H9 (cell line): ENCODE measurements around the gene RUNDC3A. TPM values are rescaled to one million over a fixed set of nuclear protein-coding genes. Genes with fewer than 3 reads are reported as not detected.

Experiments
- DNase-seq: peaks from one replicate; pipeline ENCODE4 v3.0.0-alpha.2; 2017
- H2AFZ ChIP-seq: one replicate; pipeline ENCODE4 v1.6.1; 2013; ENCODE audit warnings: mild to moderate bottlenecking, low read length, control low read depth, moderate library complexity
- H2AK5ac ChIP-seq: 2 replicates; pipeline ENCODE4 v1.6.1; 2013; ENCODE audit warnings: low read length, control low read depth, mixed read lengths; ENCODE audit not compliant: insufficient read length
- H2BK120ac ChIP-seq: one replicate; pipeline ENCODE4 v1.6.1; 2013; ENCODE audit warnings: low read depth, mild to moderate bottlenecking, low read length, control low read depth, inconsistent platforms; ENCODE audit not compliant: poor library complexity, severe bottlenecking
- H2BK12ac ChIP-seq: 2 replicates; pipeline ENCODE4 v1.6.1; 2013; ENCODE audit warnings: low read length, control low read depth, mixed read lengths, low read depth; ENCODE audit not compliant: insufficient read length
- H2BK15ac ChIP-seq: 2 replicates; pipeline ENCODE4 v1.6.1; 2013; ENCODE audit warnings: low read depth, low read length, control low read depth
- H2BK20ac ChIP-seq: one replicate; pipeline ENCODE4 v1.6.1; 2013; ENCODE audit warnings: low read depth, mild to moderate bottlenecking, low read length, control low read depth, inconsistent platforms; ENCODE audit not compliant: poor library complexity, severe bottlenecking
- H2BK5ac ChIP-seq: 2 replicates; pipeline ENCODE4 v1.6.1; 2013; ENCODE audit warnings: low read length, control low read depth, mixed read lengths; ENCODE audit not compliant: insufficient read length
- H3K14ac ChIP-seq: 2 replicates; pipeline ENCODE4 v1.6.1; 2013; ENCODE audit warnings: low read length, control low read depth; ENCODE audit not compliant: insufficient read depth
- H3K18ac ChIP-seq: 2 replicates; pipeline ENCODE4 v1.6.1; 2013; ENCODE audit warnings: low read depth, mild to moderate bottlenecking, mixed read lengths, low read length, control low read depth; ENCODE audit not compliant: insufficient read length
- H3K23ac ChIP-seq: 2 replicates; pipeline ENCODE4 v1.6.1; 2013; ENCODE audit warnings: low read length, control low read depth, mixed read lengths, low read depth; ENCODE audit not compliant: insufficient read length
- H3K23me2 ChIP-seq: 2 replicates; pipeline ENCODE4 v1.6.1; 2013; ENCODE audit warnings: low read depth, mild to moderate bottlenecking, mixed read lengths, low read length, control low read depth; ENCODE audit not compliant: insufficient read length, poor library complexity, severe bottlenecking
- H3K27ac ChIP-seq: 2 replicates; pipeline ENCODE4 v1.5.1; 2013; ENCODE audit warnings: low read length, control low read depth, mixed read lengths, low read depth; ENCODE audit not compliant: insufficient read length
- H3K27me3 ChIP-seq: 2 replicates; pipeline ENCODE4 v1.6.1; 2013; ENCODE audit warnings: low read length, control low read depth, inconsistent platforms; ENCODE audit not compliant: insufficient read depth
- H3K4ac ChIP-seq: 2 replicates; pipeline ENCODE4 v1.6.1; 2013; ENCODE audit warnings: low read depth, mild to moderate bottlenecking, control low read depth, inconsistent platforms, low read length, moderate library complexity
- H3K4me1 ChIP-seq: 2 replicates; pipeline ENCODE4 v1.6.1; 2013; ENCODE audit warnings: low read length, control low read depth, inconsistent platforms; ENCODE audit not compliant: insufficient read depth
- H3K4me2 ChIP-seq: 2 replicates; pipeline ENCODE4 v1.6.1; 2013; ENCODE audit warnings: low read length, control low read depth, mixed read lengths; ENCODE audit not compliant: insufficient read length, insufficient read depth
- H3K56ac ChIP-seq: 2 replicates; pipeline ENCODE4 v1.6.1; 2013; ENCODE audit warnings: low read depth, mild to moderate bottlenecking, mixed read lengths, low read length, control low read depth; ENCODE audit not compliant: insufficient read length
- H3K79me1 ChIP-seq: 2 replicates; pipeline ENCODE4 v1.6.1; 2013; ENCODE audit warnings: low read depth, mild to moderate bottlenecking, moderate library complexity, low read length, control low read depth, inconsistent platforms; ENCODE audit not compliant: insufficient read depth, poor library complexity, severe bottlenecking
- H3K79me2 ChIP-seq: 2 replicates; pipeline ENCODE4 v1.6.1; 2013; ENCODE audit warnings: low read length, control low read depth, inconsistent platforms; ENCODE audit not compliant: insufficient read depth
- H3K9ac ChIP-seq: 2 replicates; pipeline ENCODE4 v1.6.1; 2013; ENCODE audit warnings: low read length, control low read depth, mixed read lengths; ENCODE audit not compliant: insufficient read length; ENCODE audit errors: extremely low read depth
- H3K9me3 ChIP-seq: one replicate; pipeline ENCODE4 v1.6.1; 2013; ENCODE audit warnings: low read depth, low read length, inconsistent platforms; ENCODE audit not compliant: control insufficient read depth
- H3T11ph ChIP-seq: one replicate; pipeline ENCODE4 v1.6.1; 2013; ENCODE audit warnings: mild to moderate bottlenecking, low read length, control low read depth, inconsistent platforms
- H4K20me1 ChIP-seq: one replicate; pipeline ENCODE4 v1.6.1; 2013; ENCODE audit not compliant: control insufficient read depth, insufficient read length, insufficient read depth
- H4K5ac ChIP-seq: 2 replicates; pipeline ENCODE4 v1.6.1; 2013; ENCODE audit warnings: low read depth, mild to moderate bottlenecking, mixed read lengths, low read length, control low read depth; ENCODE audit not compliant: insufficient read length
- H4K8ac ChIP-seq: replicated peaks from 2 replicates; pipeline ENCODE4 v1.6.1; 2013; ENCODE audit warnings: low read length, control low read depth, mixed read lengths, low read depth; ENCODE audit not compliant: insufficient read length
- H4K91ac ChIP-seq: 2 replicates; pipeline ENCODE4 v1.6.1; 2013; ENCODE audit warnings: low read depth, mild to moderate bottlenecking, moderate library complexity, mixed read lengths, low read length, control low read depth; ENCODE audit not compliant: insufficient read length
- H3K27ac Mint-ChIP-seq, 3 experiments: 2 replicates in 2 of 3; 3 replicates in 1 of 3; pipeline ENCODE4 v1.8.0; 2020 to 2021; ENCODE audit warnings: mixed read lengths in 3 of 3, mild to moderate bottlenecking in 1 of 3, moderate library complexity in 1 of 3
- H3K27me3 Mint-ChIP-seq: 2 replicates; pipeline ENCODE4 v1.8.0; 2021; ENCODE audit warnings: low read depth, mild to moderate bottlenecking, moderate library complexity, mixed read lengths
- H3K36me3 Mint-ChIP-seq, 3 experiments: 2 replicates in 2 of 3; 3 replicates in 1 of 3; pipeline ENCODE4 v1.8.0; 2020 to 2021; ENCODE audit warnings: low read depth in 3 of 3, mixed read lengths in 3 of 3; ENCODE audit not compliant: insufficient read depth in 1 of 3
- H3K4me1 Mint-ChIP-seq, 2 experiments: 2 replicates each; pipeline ENCODE4 v1.8.0; 2020; ENCODE audit warnings: mixed read lengths in 2 of 2
- H3K4me3 Mint-ChIP-seq, 2 experiments: 2 replicates in 1 of 2; 3 replicates in 1 of 2; pipeline ENCODE4 v1.8.0; 2020 to 2021; ENCODE audit warnings: mild to moderate bottlenecking in 2 of 2, mixed read lengths in 2 of 2, moderate library complexity in 1 of 2
- H3K9me3 Mint-ChIP-seq, 2 experiments: 2 replicates in 1 of 2; 3 replicates in 1 of 2; pipeline ENCODE4 v1.8.0; 2020; ENCODE audit warnings: mild to moderate bottlenecking in 2 of 2, mixed read lengths in 2 of 2, moderate library complexity in 1 of 2
- CTCF ChIP-seq: fragments of 200-600 bp; sonication (generic); conservative IDR thresholded peaks from 3 replicates; pipeline ENCODE4 v1.8.0; 2021; ENCODE audit warnings: antibody characterized with exemption, mild to moderate bottlenecking
- WGBS: extraction: QIAGEN DNeasy Blood & Tissue Kit; methylation state at CpG from one replicate; pipeline ENCODE4 v1.1.7; 2013; ENCODE audit warnings: missing lambda C conversion rate, low lambda C conversion rate, mixed read lengths; ENCODE audit not compliant: insufficient read length; ENCODE audit errors: extremely low coverage; 5-methylcytosine and 5-hydroxymethylcytosine counted together
- total RNA-seq: library from RNA; stranded (reverse); gene quantifications from 2 replicates; pipeline ENCODE4 v1.2.1, GENCODE V29; 2021

The RUNDC3A gene
- total RNA-seq, 1 experiment from 2014 or later: 3.8 TPM

DNA sequence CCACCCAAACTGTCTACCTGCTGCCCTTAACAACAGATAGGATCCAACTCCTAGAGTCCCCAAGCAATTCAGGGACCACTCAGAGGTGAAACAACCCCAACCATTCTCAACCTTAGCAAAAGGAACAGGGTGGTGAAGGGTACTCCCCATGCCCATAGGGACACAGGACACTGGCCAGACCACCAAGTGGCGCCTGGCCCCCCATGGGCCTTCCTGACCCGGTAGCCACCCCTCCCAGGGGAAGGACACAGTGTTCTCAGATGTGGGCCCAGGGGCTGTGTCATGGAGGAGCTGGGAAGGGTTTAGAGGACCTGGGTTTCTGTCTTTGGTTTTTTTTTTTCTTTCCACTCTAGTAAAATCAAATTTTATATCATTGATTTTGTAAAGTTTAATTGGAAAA lies 25.9 kb downstream of the RUNDC3A start:
- no peak overlapping the region for H3K27ac ChIP-seq
- peak; percentile 27 for DNase-seq
- H3T11ph ChIP-seq: no peak overlapping the region
- H3K27me3 ChIP-seq: no peaks in the 10 kb centered on the region
- no peak overlapping the region for H3K4ac ChIP-seq
- peak overlapping the region in 1 of 3 experiments; percentile 44; a peak in 2 of 7 replicates for H3K27ac Mint-ChIP-seq
- no peak overlapping the region for H2BK120ac ChIP-seq
- peaks cover 1% of the 10 kb centered on the region; the same call in 1 of the 2 replicates for H3K27me3 Mint-ChIP-seq
- no peaks in the 10 kb centered on the region for H3K36me3 Mint-ChIP-seq
- no peak overlapping the region for H3K4me2 ChIP-seq
- no peak overlapping the region for H3K18ac ChIP-seq
- no peaks in the 10 kb centered on the region for H3K23me2 ChIP-seq
- H4K20me1 ChIP-seq: no peaks in the 10 kb centered on the region
- no peaks in the 10 kb centered on the region for H3K9me3 Mint-ChIP-seq
- no peaks in the 10 kb centered on the region for H3K4me1 ChIP-seq
- no peaks in the 10 kb centered on the region for H3K79me1 ChIP-seq
- H3K9me3 ChIP-seq: no peaks in the 10 kb centered on the region
- no peak overlapping the region for H4K8ac ChIP-seq
- no peaks in the 10 kb centered on the region for H3K79me2 ChIP-seq
- no peak overlapping the region for H2BK12ac ChIP-seq
- H3K4me3 Mint-ChIP-seq: no peak overlapping the region
- no peak overlapping the region for H2BK15ac ChIP-seq
- no peak overlapping the region for H2AK5ac ChIP-seq
- no peak overlapping the region for H2BK5ac ChIP-seq
- no peak overlapping the region for H2AFZ ChIP-seq
- no peak overlapping the region for H3K23ac ChIP-seq
- no peak overlapping the region for H4K91ac ChIP-seq
- TF ChIP-seq CTCF: no peak
- H3K9ac ChIP-seq: no peak overlapping the region
- no peak overlapping the region for H3K14ac ChIP-seq
- no peak overlapping the region for H4K5ac ChIP-seq
- no peak overlapping the region for H2BK20ac ChIP-seq
- H3K56ac ChIP-seq: no peak overlapping the region
- H3K4me1 Mint-ChIP-seq: peaks cover 13 to 15% of the 10 kb centered on the region in 2 experiments
- no CpG with 5 or more reads among the region's 2 CpGs for WGBS
